ENCODE measurements around the gene TNFAIP8L3. TPM values are rescaled to one million over a fixed set of nuclear protein-coding genes. Genes with fewer than 3 reads are reported as not detected.
A peak's percentile ranks its signal among the peaks of the same experiment; 100 is the strongest.
"Not testable (repeated sequence)": the region's sequence is repeated elsewhere in the genome, so short reads cannot be mapped to it uniquely, and the experiment has no call there.

Gene TNFAIP8L3
- total RNA-seq, 1 experiment from 2014 or later = 4.8 TPM

DNA sequence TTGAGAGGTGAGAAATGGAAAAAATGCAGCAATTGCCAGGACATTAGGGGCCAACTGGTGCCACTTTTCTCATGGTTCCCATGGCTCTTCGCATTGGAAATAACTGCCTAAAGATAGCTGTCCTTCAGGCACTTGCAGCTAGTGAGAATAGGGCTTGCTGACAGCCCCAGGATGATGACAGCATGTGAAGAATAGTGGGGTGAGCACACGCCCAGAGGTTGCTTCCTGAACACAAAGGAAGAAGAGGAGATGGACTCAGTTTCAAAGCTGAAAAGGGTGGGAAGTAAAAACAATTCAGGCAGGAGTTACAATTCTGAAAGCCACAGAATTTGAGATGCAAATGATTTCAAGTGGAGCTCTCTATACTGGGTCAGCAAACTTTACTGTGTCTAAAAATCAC is 45.6 kb downstream of the TNFAIP8L3 start:
- no peaks in the 10 kb centered on the region for H3K36me3 ChIP-seq
- no peaks in the 10 kb centered on the region for H3K27me3 ChIP-seq
- H3K4me3 ChIP-seq = no peak overlapping the region
- DNase-seq = no peak
- no peaks in the 10 kb centered on the region for H3K9me3 ChIP-seq

DNA sequence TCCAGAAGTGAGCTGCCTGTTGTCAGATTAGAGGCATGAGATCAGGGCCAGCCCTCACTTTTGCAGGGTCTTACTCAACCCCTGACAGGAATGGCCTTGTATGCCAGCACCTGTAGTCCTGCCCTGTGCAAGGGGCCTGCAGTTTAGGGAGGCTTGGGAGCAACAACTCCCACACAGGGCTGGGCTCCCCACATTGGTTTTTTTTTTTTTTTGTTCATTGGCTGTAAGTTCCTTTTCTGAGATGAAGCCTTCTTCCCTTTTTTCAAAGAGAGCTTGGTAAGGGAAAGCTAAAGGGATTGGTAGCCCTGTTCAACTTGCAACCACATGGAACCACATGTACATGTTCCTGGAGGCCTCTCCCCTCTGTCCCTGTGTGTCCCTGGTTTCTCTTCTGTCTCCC is 46.4 kb downstream of the TNFAIP8L3 start:
- no peaks in the 10 kb centered on the region for H3K27me3 ChIP-seq
- H3K36me3 ChIP-seq = no peaks in the 10 kb centered on the region
- DNase-seq = no peak
- no peak overlapping the region for H3K4me3 ChIP-seq
- no peaks in the 10 kb centered on the region for H3K9me3 ChIP-seq

DNA sequence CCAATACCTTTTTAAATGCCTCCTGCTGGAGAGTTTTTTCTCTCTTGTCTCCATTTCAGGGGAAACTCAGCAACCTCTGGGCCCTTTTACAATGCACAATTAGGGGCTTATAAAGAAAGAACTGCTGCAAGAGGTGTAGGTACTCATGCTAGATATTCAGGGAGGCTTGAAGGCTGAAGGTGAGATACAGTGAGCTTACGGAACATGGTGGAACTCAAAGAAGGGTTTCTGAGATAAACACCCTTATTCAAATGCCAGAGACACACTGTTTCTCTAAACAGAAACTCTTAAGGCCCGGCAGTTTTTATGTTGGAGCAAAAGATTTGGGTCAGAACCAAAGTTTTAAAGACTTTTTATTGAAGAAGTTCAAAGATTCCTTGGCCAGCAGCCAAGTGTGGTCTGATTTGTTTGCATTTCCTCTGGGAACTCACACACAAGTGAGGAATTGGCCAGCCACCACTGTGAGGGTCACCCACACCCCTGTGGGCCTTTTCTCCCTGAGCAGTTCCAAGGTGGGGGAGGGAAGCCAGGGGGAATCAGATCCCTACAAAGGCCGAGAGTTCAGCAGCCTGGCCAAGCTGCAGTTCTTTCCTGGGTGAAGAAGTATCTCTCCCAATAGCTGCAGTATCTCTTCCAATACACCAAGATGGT is 47.8 kb downstream of the TNFAIP8L3 start:
- Histone ChIP-seq H3K36me3 (no peaks in the 10 kb centered on the region), H3K9me3 (no peaks in the 10 kb centered on the region), H3K27me3 (no peaks in the 10 kb centered on the region), H3K4me3 (no peak overlapping the region)
- peak; percentile 19 for DNase-seq

DNA sequence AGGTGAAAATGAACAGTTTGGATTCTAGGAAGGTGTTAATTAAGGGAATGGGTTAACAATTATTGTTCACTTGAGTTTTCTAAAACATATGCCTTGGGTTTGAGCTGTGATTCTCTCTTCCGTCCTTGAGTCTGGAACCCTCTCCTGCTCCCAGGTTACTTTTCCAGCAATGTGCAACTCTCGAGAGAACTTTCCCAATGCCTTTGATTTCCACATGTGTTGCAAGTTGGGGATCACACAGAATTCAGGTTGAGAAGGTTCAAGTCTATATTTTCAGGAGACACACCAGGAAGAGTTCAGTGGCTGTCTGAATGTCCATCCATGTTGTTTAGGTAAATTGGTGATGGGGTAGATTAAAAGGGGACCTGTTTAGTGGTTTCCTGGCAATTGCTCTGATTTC is 48.7 kb downstream of the TNFAIP8L3 start:
- no peaks in the 10 kb centered on the region for H3K27me3 ChIP-seq

DNA sequence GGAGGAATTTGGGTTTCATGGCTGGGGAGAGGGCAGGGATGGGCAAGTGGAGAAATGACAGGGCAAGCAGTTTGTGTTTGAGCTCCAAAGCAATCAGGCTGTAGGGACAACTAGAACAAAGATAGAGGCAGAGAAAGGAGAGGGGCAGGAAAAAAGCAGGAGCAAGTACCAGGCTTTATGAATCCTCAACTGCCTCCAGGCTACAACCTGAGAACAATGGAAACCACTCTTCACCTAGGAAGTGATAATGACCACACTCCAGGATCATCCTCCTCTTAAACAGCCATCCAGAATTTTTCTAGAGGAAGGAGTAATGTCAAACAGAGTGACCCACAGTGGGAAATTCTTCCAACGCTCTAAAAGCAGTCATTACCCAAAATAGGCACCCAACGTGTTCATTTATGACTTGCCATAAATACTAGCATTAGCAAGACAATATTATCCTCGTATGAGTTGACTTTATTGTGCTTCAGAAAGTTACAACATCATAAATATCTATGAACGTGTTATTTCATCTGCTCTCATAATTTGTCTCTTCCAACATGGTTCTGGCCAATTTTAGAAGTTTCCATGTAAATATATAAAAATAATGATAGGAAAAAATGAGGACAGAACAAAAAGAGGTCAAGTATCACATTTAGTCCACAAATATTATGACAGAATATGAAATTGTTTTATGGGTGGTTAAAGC is 50.5 kb downstream of the TNFAIP8L3 start:
- no peak for DNase-seq
- H3K27me3 ChIP-seq = no peaks in the 10 kb centered on the region
- no peaks in the 10 kb centered on the region for H3K36me3 ChIP-seq
- no peak overlapping the region for H3K4me3 ChIP-seq
- no peaks in the 10 kb centered on the region for H3K9me3 ChIP-seq

More for the DNA sequence above, 48.7 kb downstream of the TNFAIP8L3 start:
- Histone ChIP-seq H3K4me3 (no peak overlapping the region), H3K9me3 (no peaks in the 10 kb centered on the region), H3K36me3 (no peaks in the 10 kb centered on the region)
- DNase-seq = no peak

DNA sequence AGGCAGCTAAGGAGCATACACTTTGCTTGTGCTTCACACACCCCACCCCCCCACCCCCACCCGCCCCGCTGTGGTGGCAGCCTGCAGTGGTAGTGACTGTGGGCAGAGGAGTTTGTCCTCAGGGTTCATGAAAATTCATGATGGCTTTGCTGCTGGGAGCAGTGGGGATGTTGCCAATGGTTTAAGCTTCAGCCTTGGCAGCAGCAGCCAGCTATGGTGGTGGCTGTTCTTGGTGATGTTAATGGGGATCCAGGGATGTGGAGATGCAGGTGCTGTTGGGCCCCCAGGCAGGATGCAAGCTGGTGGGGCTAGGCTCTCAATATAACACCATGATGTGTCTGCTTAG is 55.8 kb downstream of the TNFAIP8L3 start:
- Histone ChIP-seq H3K36me3 (no peaks in the 10 kb centered on the region), H3K27me3 (no peaks in the 10 kb centered on the region), H3K9me3 (no peaks in the 10 kb centered on the region), H3K4me3 (no peak overlapping the region)
- no peak for DNase-seq

DNA sequence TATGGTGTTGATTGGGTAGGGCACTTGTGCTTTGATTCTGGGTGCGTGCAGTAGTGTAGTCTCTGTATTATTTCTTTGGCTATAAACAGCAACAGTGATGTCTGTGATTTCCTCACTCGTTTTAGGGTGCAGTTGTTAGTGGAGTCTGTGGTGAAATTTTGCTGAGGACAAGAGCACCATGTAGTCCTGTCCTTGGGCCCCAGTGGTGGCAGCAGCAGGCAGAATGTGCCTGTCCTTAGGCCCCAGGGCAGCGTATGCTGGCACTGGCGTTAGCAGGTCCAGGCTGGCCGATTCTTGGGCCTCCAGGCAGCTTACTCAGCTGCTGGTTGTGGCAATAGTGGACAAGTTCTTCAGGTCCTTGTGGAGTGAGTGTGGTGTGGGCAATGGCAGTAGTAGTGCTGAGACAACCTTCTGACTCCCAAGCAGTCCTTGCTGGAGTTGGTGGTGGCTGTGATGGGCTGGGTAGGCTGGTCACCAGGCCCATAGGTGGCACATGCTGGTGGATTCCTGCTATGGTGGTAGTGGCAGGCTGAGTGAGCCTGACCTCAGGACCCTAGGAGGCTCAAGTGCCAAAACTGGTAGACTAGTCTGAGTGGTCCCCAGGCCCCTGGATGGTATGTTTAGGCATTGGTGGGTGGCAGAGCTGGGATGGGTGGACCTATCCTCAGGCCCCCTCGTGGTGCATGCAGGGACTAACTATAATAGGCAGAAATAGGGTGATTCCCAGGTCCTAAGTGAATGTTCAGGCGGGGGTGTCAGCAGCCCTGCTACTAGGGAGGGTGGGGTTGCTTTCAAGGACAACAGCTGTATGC is 56.3 kb downstream of the TNFAIP8L3 start:
- no peaks in the 10 kb centered on the region for H3K27me3 ChIP-seq
- DNase-seq = no peak
- no peaks in the 10 kb centered on the region for H3K9me3 ChIP-seq
- H3K4me3 ChIP-seq = no peak overlapping the region
- no peaks in the 10 kb centered on the region for H3K36me3 ChIP-seq

DNA sequence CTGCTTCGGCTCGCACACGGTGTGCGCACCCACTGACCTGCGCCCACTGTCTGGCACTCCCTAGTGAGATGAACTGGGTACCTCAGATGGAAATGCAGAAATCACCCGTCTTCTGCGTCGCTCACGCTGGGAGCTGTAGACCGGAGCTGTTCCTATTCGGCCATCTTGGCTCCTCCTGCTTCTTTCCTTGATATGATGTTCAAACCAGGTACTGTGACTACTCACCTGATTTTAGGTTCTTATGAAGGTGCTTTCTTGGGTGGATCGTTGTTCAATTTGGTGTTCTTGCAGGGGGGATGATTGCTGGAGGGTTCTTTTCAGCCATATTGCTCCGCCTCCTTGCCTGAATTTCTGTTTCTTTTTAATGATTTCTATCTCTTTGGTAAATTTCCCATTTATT is 57.2 kb downstream of the TNFAIP8L3 start:
- not testable (repeated sequence) for H3K36me3 ChIP-seq, DNase-seq, H3K27me3 ChIP-seq, H3K4me3 ChIP-seq, H3K9me3 ChIP-seq

DNA sequence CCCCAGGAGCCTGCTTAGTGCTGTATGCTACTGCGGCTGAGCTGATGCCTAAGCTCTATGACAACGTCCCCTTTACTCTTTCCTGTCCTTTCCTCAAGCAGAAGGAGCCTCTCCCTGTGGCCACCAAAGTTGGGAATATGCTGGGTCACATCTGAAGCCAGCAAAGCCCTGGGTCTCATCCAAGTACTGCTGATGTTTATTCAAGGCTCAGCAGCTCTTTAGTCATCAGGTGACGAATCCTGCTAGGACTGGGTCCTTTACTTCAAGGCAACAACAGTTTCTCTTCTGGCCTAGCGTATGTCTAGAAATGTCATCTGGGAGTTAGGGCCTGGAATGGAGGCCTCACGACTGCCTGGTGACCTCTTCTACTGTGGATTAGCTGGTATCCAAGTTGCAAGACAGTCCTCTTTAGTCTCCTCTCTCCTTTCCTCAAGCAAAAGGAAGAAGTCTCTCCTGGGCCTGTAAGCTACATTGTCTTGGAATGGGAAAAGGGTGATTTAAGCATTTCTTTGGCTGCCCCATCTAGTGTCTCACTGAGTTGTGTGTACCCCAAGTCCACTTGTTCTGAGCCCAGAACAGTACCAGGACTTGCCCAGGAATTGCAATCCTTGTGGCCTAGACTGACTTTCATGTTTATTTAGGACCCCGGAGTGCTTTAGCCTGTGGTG is 63.9 kb downstream of the TNFAIP8L3 start:
- DNase-seq = peak; percentile 75
- peaks cover 5% of the 10 kb centered on the region for H3K9me3 ChIP-seq
- no peaks in the 10 kb centered on the region for H3K27me3 ChIP-seq
- H3K36me3 ChIP-seq = peaks cover 2% of the 10 kb centered on the region; the same call in 1 of the 2 replicates
- H3K4me3 ChIP-seq = no peak overlapping the region

DNA sequence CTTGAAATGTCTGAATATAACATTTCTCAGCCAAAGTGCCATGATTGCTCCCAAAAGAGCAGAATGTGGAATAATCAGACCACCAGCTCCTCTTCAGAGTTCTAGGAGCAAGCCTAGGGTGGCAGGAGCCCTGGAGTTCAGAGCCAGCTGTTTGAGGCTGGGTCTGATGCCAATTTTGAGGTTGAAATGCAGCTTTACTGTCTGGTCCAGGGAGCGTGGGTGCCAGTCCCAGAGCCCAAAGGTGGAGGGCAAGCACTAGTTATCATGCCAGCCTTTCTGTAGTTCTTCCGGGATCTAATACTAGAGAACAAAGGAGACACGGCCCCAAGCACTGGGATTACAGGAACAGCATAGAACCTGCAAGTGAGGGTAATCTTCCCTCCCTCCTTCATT is 69.3 kb downstream of the TNFAIP8L3 start:
- DNase-seq = peak; percentile 24
- Histone ChIP-seq H3K36me3 (peaks cover 2% of the 10 kb centered on the region; the same call in 1 of the 2 replicates), H3K9me3 (peaks cover 5% of the 10 kb centered on the region), H3K4me3 (no peak overlapping the region), H3K27me3 (no peaks in the 10 kb centered on the region)

DNA sequence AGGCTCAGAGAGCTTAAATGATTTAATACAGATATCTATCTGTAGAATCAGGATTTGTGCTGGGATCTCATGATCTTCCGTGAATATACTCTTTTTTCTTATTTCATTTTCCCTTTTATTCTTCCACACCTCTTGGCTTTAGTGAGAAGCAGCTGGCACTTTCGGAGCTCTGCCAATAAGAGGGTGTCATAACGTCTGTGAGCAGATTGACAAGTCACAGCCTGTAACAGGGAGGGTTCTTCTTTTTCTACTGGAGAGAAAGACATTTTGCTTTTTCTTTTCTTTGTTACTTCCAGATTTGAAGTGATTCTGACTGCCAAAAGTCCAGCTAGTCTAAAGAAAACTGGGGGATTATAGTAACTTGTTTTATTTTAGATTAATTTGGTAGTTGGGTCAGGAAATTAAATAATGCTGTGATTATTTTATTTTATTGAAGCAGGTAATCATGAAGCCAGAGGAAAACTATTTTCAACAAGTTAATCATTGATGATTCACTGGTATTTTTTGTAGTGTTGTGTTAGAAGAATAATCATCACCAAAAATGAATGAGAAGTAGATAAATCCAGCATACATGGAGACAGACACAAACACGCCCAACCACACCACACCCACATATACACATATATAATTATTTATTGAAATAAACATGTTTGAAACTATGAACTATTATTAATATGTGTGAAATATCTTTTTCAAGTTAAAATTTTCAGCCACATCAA is 69.8 kb downstream of the TNFAIP8L3 start:
- Histone ChIP-seq H3K9me3 (peaks cover 5% of the 10 kb centered on the region), H3K36me3 (peaks cover 5% of the 10 kb centered on the region; the same call in 1 of the 2 replicates), H3K4me3 (no peak overlapping the region), H3K27me3 (no peaks in the 10 kb centered on the region)
- peak; percentile 67 for DNase-seq

DNA sequence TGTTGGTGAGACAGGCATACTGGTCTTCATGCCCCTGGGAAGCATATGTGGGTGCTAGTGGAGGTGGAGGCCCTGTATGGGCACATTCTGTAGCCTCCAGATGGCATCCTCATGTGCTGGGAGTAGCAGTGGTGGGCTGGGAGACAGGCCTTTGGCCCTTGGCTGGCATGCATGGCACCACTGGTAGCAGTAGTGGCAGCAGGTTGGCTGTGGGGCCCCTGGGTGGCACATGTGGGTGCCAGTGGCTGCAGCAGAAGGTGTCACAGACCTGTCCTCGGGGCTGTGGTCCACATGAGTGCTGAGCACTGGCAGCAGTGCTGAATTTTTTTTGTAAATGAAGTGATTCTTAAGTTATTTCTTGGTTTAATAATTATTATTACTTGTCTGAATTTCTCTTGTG is 71.2 kb downstream of the TNFAIP8L3 start:
- DNase-seq = no peak
- Histone ChIP-seq H3K36me3 (peaks cover 3% of the 10 kb centered on the region; the same call in 1 of the 2 replicates), H3K27me3 (no peaks in the 10 kb centered on the region), H3K9me3 (peaks cover 5% of the 10 kb centered on the region), H3K4me3 (no peak overlapping the region)

DNA sequence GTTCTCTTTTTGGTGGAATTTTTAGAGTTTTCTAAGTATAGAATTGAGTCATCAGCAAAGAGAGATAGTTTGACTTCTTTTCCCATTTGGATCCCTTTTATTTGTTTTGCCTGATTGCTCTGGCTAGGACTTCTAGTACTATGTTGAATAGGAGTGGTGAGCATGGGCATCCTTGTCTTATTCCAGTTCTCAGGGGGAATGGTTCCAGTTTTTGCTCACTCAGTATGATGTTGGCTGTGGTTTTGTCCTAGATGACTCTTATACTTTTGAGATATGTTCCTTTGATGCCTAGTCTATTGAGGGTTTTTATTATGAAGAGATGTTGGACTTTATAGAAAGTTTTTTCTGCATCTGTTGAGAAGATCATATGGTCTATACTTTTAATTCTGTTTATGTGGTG is 72.5 kb downstream of the TNFAIP8L3 start:
- H3K9me3 ChIP-seq = no peaks in the 10 kb centered on the region; the same call in 1 of the 2 replicates
- H3K4me3 ChIP-seq = no peak overlapping the region
- no peaks in the 10 kb centered on the region for H3K27me3 ChIP-seq
- DNase-seq = no peak
- peaks cover 3% of the 10 kb centered on the region; the same call in 1 of the 2 replicates for H3K36me3 ChIP-seq

DNA sequence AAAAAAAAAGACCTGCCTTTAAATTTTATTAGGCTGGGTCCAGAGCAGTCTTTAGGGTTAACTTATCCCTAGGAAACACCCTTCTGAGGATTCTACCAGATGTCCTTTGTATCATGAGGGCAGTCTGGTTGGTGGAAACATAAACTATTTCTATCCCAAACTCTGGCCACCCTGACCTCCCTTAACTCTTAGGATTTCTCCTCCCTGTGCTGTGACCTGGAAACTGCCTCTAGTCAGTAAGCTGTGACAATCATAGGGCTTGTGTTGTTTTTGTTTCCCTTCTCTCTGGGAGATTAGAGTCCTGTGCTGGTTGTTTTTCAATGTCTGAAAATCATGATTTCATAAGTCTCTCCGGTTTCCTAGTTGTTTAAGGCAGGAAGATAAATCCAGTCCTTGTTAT is 78.1 kb downstream of the TNFAIP8L3 start:
- Histone ChIP-seq H3K4me3 (no peak overlapping the region), H3K9me3 (no peaks in the 10 kb centered on the region; the same call in 1 of the 2 replicates), H3K27me3 (no peaks in the 10 kb centered on the region), H3K36me3 (peaks cover 3% of the 10 kb centered on the region; the same call in 1 of the 2 replicates)
- DNase-seq = no peak

DNA sequence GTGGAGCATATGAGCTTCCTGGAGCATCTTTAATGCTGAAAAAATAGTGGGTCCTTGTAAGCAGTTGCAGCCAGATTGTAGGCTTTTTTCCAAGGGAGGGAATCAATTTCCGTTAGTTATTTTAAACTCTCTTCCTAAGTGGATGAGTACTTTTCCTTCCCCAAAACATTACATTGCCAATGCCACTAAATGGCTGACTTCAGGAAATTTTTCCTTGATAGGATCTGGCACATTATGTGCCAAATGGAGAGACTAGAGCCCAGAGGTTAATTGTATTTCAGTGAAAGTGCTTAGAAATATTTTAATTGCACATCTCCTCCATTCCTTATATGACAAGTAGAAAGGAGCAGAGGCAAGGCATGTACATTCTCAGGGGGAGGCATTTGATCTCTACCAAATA is 83.5 kb downstream of the TNFAIP8L3 start:
- peaks cover 21% of the 10 kb centered on the region for H3K36me3 ChIP-seq
- no peak for DNase-seq
- H3K4me3 ChIP-seq = no peak overlapping the region
- H3K9me3 ChIP-seq = peaks cover 10% of the 10 kb centered on the region; the same call in 1 of the 2 replicates
- no peaks in the 10 kb centered on the region for H3K27me3 ChIP-seq

DNA sequence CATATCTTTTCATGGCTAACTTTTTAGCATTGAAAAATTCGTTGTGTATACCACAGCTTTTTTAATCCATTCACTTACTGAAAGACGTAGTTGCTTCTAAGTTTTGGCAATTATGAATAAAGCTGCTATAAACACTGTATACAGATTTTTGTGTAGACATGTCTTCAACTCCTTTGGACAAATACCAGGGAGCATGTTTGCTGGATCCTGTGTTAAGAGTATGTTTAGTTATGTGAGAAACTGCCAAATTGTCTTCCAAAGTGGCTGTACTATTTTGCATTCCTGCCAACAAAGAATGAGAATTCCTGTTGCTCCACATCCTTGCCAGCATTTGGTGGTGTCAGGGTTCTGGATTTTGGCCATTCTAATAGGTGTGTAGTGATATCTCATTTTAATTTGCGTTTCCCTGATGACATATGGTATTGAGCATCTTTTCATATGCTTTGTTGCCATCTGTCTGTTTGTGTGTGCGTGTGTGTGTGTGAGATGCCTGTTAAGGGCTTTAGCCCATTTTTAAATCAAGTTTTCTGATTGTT is 87.5 kb downstream of the TNFAIP8L3 start:
- H3K36me3 ChIP-seq = peaks cover 34% of the 10 kb centered on the region
- H3K27me3 ChIP-seq = no peaks in the 10 kb centered on the region
- no peak for DNase-seq
- no peak overlapping the region for H3K4me3 ChIP-seq
- H3K9me3 ChIP-seq = peaks cover 10% of the 10 kb centered on the region; the same call in 1 of the 2 replicates

Measured in MG63 (cell line).